Prostate gland (tissue), 2 donors: Measurements from ENCODE around the gene ZNF674.

Source experiments
- CTCF ChIP-seq, 4 experiments: fragments of 200-600 bp in 2 of 4; fragments of 450-650 bp in 2 of 4; sonication (generic) in 2 of 4; IDR thresholded peaks; 1 replicate in 3 of 4; 2 replicates in 1 of 4; pipeline ENCODE4 v1.5.1; 2016 to 2019; ENCODE audit warnings: antibody characterized with exemption in 4 of 4, mild to moderate bottlenecking in 2 of 4, moderate library complexity in 2 of 4
- POLR2A ChIP-seq: fragments of 450-650 bp; IDR thresholded peaks from one replicate; pipeline ENCODE4 v1.6.1; 2016; ENCODE audit warnings: antibody characterized with exemption, mild to moderate bottlenecking

- peak in 3 of 4 experiments; percentile 14 to 51 (median 47) for TF ChIP-seq CTCF (IDR thresholded peaks at IDR 0.05)
- TF ChIP-seq POLR2A, result no peak
Observed at GRCh38 chrX:46554942-46555341, 9.7 kb upstream of the ZNF674 start.
